ENCODE results near the gene ANKLE1.

DNA sequence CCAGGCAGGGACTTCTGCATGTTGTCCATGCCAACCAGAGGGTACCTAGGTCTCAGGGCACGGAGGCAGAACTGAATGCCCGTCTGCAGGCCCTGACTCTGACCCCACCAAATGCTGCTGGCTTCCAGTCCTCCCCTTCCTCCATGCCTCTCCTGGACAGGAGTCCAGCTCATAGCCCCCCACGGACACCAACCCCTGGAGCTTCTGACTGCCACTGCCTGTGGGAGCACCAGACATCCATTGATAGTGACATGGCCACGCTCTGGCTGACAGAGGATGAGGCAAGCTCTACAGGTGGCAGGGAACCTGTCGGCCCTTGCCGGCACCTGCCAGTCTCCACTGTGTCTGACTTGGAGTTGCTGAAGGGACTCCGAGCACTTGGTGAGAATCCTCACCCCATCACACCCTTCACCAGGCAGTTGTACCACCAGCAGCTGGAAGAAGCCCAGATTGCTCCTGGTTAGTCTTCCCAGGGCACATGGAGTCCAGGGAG is 1.8 kb downstream of the ANKLE1 start:
- no peak for TF ChIP-seq TAF1 (IDR thresholded peaks at IDR 0.05; ENCODE audit: low read depth, low read length)
- no peak for TF ChIP-seq POLR2A (IDR thresholded peaks at IDR 0.05; ENCODE audit: low read depth, low read length)
- TF ChIP-seq POLR2AphosphoS5 (IDR thresholded peaks at IDR 0.05; ENCODE audit: low read depth, low read length): no peak
- no peak for TF ChIP-seq POU2F2 (IDR thresholded peaks at IDR 0.05; ENCODE audit: low read depth, low read length)
